ENCODE results near the gene CLEC19A.

The CLEC19A gene

GRCh38 chr16:19359556-19359955 is 74.0 kb downstream of the CLEC19A start:
- DNase-seq = no peak
- no peak for TF ChIP-seq CTCF (IDR thresholded peaks at IDR 0.05; ENCODE audit: low read depth, low read length, missing control alignments)
- in situ Hi-C loops (cut with HindIII; ENCODE audit: low pct_ligation_motif_present, low sequenced_read_pairs) = no loop called here

More at GRCh38 chr16:19359556-19359955, 74.0 kb downstream of the CLEC19A start:
- Histone ChIP-seq H3K36me3 (replicated peaks) (no peaks in the 10 kb centered on the region), H3K27ac (no peak overlapping the region), H3K27me3 (replicated peaks) (no peaks in the 10 kb centered on the region), H3K4me3 (ENCODE audit: low read depth, low read length) (no peak overlapping the region)
